Urothelium cell line (cell line): ENCODE results near the gene ZDHHC14.

Experiments used
- DNase-seq: peaks from one replicate; pipeline ENCODE4 v3.0.0; 2011; ENCODE audit warnings: low spot score, mixed read lengths
- FAIRE-seq: peaks from 2 replicates; lab custom pipeline; 2011; peaks lifted over from hg19 to GRCh38; lab: Jason Lieb, UNC

The ZDHHC14 gene

GRCh38 chr6:157631838-157632614, 251.0 kb downstream of the ZDHHC14 start:
- FAIRE-seq = no peak
- DNase-seq = no peak

- FAIRE-seq = no peak
- no peak for DNase-seq
Observed at GRCh38 chr6:157632821-157633220, 251.8 kb downstream of the ZDHHC14 start.

GRCh38 chr6:157634546-157634945, 253.6 kb downstream of the ZDHHC14 start:
- no peak for DNase-seq
- FAIRE-seq = no peak

GRCh38 chr6:157635388-157636244, 254.6 kb downstream of the ZDHHC14 start:
- DNase-seq = no peak
- no peak for FAIRE-seq

- DNase-seq (no peak), FAIRE-seq (no peak)
Observed at GRCh38 chr6:157637516-157637915, 256.5 kb downstream of the ZDHHC14 start.

GRCh38 chr6:157637941-157638662, 257.1 kb downstream of the ZDHHC14 start:
- FAIRE-seq (no peak), DNase-seq (no peak)

- DNase-seq (no peak), FAIRE-seq (no peak)
Observed at GRCh38 chr6:157638779-157639178, 257.8 kb downstream of the ZDHHC14 start.

- no peak for DNase-seq
- no peak for FAIRE-seq
Observed at GRCh38 chr6:157640746-157641451, 259.9 kb downstream of the ZDHHC14 start.

- no peak for FAIRE-seq
- no peak for DNase-seq
Observed at GRCh38 chr6:157641837-157642236, 260.8 kb downstream of the ZDHHC14 start.

- no peak for DNase-seq
- FAIRE-seq = no peak
Observed at GRCh38 chr6:157642736-157643135, 261.7 kb downstream of the ZDHHC14 start.

GRCh38 chr6:157644043-157644810, 263.2 kb downstream of the ZDHHC14 start:
- FAIRE-seq (no peak), DNase-seq (no peak)

- FAIRE-seq (no peak), DNase-seq (no peak)
Observed at GRCh38 chr6:157645201-157645795, 264.3 kb downstream of the ZDHHC14 start.

GRCh38 chr6:157646012-157646411, 265.0 kb downstream of the ZDHHC14 start:
- DNase-seq = no peak
- FAIRE-seq = no peak

GRCh38 chr6:157647261-157647915, 266.4 kb downstream of the ZDHHC14 start:
- no peak for DNase-seq

GRCh38 chr6:157648561-157648960, 267.6 kb downstream of the ZDHHC14 start:
- FAIRE-seq (no peak), DNase-seq (peak; percentile 44)

More at GRCh38 chr6:157647261-157647915, 266.4 kb downstream of the ZDHHC14 start:
- no peak for FAIRE-seq

- DNase-seq (no peak), FAIRE-seq (no peak)
Observed at GRCh38 chr6:157649311-157650260, 268.6 kb downstream of the ZDHHC14 start.

GRCh38 chr6:157650261-157650640, 269.3 kb downstream of the ZDHHC14 start:
- FAIRE-seq = no peak
- DNase-seq = no peak

- no peak for FAIRE-seq
- DNase-seq = no peak
Observed at GRCh38 chr6:157650801-157651200, 269.8 kb downstream of the ZDHHC14 start.
